GM21423 (cell line): Measurements from ENCODE around the gene PABPN1.
"Not testable (repeated sequence)": the region's sequence is repeated elsewhere in the genome, so short reads cannot be mapped to it uniquely, and the experiment has no call there.

Experiments
- ATAC-seq: cut with Tn5 transposase; IDR thresholded peaks from one replicate; pipeline ENCODE4 v1.9.1; 2021; ENCODE audit warnings: mild to moderate bottlenecking, moderate library complexity; ENCODE audit not compliant: unreplicated experiment

The PABPN1 gene, protein sequence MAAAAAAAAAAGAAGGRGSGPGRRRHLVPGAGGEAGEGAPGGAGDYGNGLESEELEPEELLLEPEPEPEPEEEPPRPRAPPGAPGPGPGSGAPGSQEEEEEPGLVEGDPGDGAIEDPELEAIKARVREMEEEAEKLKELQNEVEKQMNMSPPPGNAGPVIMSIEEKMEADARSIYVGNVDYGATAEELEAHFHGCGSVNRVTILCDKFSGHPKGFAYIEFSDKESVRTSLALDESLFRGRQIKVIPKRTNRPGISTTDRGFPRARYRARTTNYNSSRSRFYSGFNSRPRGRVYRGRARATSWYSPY

GRCh38 chr14:23320584-23321571, at the start of gene PABPN1:
Gene PABPN1 (plus strand): TSS chr14:23321457. CDS start chr14:23321470, 13 bp downstream.
- peak; percentile 88 for ATAC-seq

GRCh38 chr14:23275412-23275811, 45.8 kb upstream of the PABPN1 start:
- ATAC-seq = no peak

GRCh38 chr14:23277189-23277588, 44.1 kb upstream of the PABPN1 start:
- ATAC-seq = no peak

DNA sequence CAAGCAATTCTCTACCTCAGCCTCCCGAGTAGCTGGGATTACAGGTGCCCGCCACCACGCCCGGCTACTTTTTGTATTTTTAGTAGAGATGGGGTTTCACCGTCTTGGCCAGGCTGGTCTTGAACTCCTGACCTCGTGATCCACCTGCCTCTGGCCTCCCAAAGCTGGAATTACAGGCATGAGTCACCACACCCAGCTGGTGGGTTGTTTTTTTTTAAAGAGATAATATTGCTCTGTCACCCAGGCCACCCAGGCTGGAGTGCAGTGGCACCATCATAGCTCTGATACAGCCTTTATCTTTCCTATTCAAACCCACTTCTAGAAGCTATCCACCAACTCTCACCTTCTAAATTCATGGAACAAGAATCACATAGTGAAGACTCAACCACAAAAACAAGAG, 43.3 kb upstream of the PABPN1 start:
- ATAC-seq = not testable (repeated sequence)

DNA sequence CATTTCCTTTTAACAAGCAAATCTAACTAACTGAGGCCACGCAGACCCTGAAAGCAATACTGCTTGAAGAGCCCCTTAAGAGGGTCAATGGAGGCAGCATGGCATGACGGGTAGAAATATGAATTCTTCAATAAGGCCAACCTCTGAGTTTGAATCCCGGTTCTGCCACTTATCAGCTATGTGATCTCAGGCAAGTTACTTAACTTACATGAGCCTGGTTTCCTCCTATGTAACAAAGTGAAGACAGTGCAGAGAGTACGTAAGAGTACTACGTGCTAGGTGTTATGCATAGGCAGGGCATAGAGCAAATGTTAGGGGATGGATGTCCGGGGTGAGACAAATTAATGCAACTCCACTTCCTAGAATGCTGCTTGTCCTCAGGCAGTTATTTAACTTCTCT, 40.0 kb upstream of the PABPN1 start:
- ATAC-seq = no peak

DNA sequence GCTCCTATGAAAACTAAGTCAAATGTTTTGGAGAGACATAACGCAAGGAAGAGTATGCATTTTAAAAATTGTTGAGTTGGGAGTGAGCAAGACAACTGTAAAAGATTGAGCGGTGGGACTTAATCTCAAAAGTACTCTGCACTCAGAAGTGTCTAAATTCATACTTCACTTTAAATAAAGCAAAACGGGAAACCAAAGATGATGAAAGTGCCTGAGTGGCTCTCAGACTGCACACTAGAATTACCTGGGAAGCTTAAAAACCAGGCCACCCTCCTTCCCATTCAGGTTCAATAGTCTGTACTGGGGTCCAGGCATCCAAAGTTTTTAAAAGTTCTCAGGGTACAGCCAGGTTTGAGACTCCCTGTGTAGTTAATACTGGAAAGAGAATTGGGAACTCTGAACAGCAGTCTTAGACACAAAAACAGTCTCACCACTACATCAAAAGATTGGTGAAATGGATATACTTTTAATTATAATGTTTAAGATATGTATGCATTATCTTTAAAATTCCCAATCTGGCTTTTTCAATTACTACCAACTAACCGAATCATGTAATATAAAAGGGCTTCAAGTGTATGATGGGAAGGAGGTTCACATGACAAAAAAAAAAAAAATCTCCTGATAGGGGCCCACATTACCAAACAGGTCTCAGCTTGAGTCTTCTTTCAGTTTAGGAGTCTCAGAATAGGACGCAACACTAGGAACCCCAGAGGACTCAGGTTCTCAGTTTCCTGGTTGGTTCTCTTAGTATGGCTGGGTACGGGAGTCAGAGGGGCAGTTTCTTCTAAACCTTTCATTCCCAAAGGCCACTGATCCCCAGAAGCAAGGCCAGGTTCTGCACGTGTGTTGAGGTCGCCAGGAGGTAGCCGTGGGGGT, 36.4 kb upstream of the PABPN1 start:
- no peak for ATAC-seq

- ATAC-seq = peak; percentile 17
These were observed 35.7 kb upstream of the PABPN1 start for GRCh38 chr14:23285530-23286019.

GRCh38 chr14:23286020-23286901, 35.0 kb upstream of the PABPN1 start, which contains the start of gene HOMEZ:
Gene HOMEZ (minus strand): TSS chr14:23286132. CDS start chr14:23285952, 180 bp downstream.
- ATAC-seq = peak; percentile 99

GRCh38 chr14:23286902-23287479, 34.3 kb upstream of the PABPN1 start:
- no peak for ATAC-seq

GRCh38 chr14:23294734-23295561, 26.3 kb upstream of the PABPN1 start:
- no peak for ATAC-seq

DNA sequence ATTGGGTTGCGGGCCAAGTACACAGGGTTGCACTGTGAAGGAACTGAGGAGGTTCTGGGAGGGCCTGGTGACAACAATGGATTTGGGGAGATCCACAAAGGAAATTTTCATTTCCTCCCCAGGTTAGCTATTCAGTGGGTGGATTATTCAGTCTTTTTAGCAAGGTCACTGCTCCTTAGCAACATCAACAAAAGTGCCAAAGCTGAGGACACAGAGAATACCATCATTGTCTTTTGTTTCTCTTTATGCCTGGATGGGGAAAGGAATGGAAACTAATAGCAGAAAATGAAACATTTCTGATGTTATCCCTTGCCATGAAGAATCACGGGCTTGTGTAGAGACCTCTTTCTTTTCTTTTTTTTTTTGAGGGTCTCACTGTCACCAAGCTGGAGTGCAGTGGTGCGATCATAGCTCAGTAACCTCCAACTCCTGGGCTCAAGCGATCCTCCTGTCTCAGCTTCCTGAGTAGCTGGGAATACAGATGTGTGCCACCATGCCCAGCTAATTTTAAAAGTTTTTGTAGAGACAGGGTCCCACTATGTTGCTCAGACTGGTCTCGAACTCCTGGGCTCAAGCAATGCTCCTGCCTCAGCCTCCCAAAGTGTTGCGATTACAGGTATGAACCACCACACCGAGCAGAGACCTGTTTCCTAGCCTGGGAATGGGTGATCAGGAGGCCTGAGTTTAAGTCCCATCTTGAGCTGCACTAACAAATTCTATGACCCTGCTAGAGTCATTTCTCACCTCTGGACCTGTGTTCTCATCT, 25.1 kb upstream of the PABPN1 start:
- ATAC-seq = no peak

DNA sequence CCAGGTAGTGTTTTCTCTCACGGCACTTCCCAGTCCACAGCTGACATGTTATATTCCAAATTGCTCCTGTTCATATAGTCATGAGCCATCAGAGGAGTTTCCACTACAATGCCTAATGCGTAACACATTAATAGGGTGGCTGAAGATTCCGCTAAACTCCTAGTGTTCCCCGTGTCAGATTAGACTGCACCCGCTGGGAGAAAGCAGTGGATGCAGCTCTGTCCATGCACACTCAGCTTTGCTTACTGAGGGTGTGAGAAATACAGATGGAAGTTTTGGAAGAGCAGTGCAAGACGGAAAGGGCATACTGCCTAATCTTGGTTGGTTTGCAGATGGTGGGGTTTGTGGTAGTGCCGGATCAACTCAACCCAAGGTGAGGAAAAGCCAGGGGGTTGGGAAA, 24.2 kb upstream of the PABPN1 start:
- no peak for ATAC-seq

DNA sequence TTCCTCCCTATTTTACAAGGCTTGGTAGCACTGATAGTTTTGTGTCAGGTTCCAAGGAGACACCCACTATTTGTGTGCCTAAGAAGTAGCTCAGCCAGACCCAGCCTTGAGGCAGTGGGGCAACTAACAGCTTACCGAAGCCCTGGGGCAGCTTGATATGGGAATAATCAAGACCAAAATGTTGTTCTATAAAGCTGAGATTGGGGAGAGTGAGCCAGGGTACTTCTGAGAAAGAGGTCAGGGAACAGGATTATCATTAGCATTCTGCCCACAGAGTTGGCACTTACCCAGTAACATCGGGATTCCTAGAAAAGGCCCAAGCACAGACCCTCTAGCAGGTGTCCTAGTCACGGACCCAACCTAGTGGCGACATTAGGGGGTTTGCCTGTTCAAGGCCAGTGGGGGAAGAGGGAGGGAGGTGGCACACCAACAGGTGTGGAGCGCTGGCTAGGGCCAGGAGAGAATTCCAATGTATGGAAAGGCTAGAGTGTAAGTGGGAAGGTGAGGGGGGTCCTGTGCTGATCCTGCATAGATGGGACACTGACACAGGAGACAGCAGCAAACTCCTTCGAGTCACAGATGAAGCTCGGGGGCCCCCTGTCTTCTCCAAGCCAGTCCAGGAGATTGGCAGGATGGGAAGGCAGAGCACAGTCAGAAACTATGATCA, 23.5 kb upstream of the PABPN1 start:
- ATAC-seq = no peak

DNA sequence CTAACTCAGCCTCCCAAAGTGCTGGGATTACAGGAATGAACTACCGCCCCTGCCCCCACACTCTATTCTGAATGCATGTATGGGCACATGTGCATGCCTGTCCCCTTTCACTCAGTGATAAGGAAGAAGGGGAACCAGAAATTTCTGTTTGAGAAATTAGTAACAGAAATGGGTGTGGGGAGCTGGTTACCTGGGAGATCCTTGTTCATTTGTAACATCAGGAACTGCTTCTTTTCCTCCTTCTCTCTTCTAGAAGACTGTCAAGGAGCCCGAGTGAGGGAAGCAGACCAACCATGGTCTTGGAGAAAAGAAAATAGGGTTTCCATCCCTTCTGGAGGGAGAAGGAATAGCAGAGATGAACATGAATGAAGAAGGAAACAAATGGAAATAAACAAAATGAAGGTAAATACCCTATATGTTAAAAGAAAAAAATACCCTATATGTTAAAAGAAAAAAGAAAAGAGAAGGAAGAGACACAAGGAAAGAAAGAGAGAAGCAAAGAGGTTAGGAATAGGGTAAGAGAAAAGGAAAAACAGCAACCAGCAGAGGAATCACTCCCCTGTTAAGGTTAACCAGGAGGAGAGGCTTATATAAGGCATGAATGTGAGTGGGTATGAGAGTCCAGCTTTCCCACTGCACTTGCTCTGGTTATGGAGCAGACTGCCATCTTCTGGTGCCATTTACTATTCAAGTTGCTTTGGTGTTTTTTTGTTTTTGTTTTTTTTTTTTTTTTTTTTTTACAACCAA, 21.9 kb upstream of the PABPN1 start:
- ATAC-seq = no peak

GRCh38 chr14:23299986-23300686, 21.1 kb upstream of the PABPN1 start:
- ATAC-seq = no peak
